ENCODE results near the gene FBXO40. TPM values are rescaled to one million over a fixed set of nuclear protein-coding genes. Genes with fewer than 3 reads are reported as not detected.
"Not testable (repeated sequence)": the region's sequence is repeated elsewhere in the genome, so short reads cannot be mapped to it uniquely, and the experiment has no call there.

The FBXO40 gene
- polyA plus RNA-seq, 1 experiment = not detected

DNA sequence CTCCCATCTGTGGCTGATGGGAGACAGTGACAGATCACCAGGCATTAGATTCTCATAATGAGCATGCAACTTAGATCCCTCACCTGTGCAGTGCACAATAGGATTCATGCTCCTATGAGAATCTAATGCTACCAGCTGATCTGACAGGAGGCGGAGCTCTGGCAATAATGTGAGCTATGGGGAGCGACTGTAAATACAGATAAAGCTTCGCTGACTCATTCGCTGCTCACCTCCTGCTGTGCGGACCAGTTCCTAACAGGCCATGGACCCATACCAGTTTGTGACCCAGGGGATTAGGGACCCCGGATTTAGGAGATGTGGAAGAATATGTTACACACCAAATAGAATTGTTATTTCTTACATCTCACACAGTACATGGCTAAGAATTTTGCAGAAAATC, 18.7 kb upstream of the FBXO40 start:
- no peak for DNase-seq (ENCODE audit: low read depth)
- POLR2A ChIA-PET = no interaction called here

GRCh38 chr3:121581691-121582090, 11.5 kb upstream of the FBXO40 start:
- DNase-seq (ENCODE audit: low read depth) = no peak
- TF ChIP-seq CTCF (IDR thresholded peaks at IDR 0.05; ENCODE audit: insufficient read depth, low read depth, low read length) = no peak
- H3K4me3 ChIP-seq (ENCODE audit: low read depth, low read length) = no peak overlapping the region
- ChIA-PET CTCF (no interaction called here), POLR2A (no interaction called here)
- no peaks in the 10 kb centered on the region for H3K27me3 ChIP-seq (ENCODE audit: control insufficient read depth, insufficient read depth, low read length)
- no peaks in the 10 kb centered on the region for H3K36me3 ChIP-seq (ENCODE audit: control insufficient read depth, insufficient read depth, low read length)

More for the DNA sequence above, 18.7 kb upstream of the FBXO40 start:
- no peak for TF ChIP-seq CTCF (IDR thresholded peaks at IDR 0.05; ENCODE audit: insufficient read depth, low read depth, low read length)
- H3K4me3 ChIP-seq (ENCODE audit: low read depth, low read length) = no peak overlapping the region
- no peaks in the 10 kb centered on the region for H3K27me3 ChIP-seq (ENCODE audit: control insufficient read depth, insufficient read depth, low read length)
- H3K36me3 ChIP-seq (ENCODE audit: control insufficient read depth, insufficient read depth, low read length) = no peaks in the 10 kb centered on the region
- CTCF ChIA-PET = no interaction called here

GRCh38 chr3:121584418-121584817, 8.8 kb upstream of the FBXO40 start:
- Histone ChIP-seq H3K36me3 (ENCODE audit: control insufficient read depth, insufficient read depth, low read length) (no peaks in the 10 kb centered on the region), H3K27me3 (ENCODE audit: control insufficient read depth, insufficient read depth, low read length) (no peaks in the 10 kb centered on the region), H3K4me3 (ENCODE audit: low read depth, low read length) (no peak overlapping the region)
- CTCF ChIA-PET = no interaction called here
- POLR2A ChIA-PET = no interaction called here
- no peak for TF ChIP-seq CTCF (IDR thresholded peaks at IDR 0.05; ENCODE audit: insufficient read depth, low read depth, low read length)
- no peak for DNase-seq (ENCODE audit: low read depth)

GRCh38 chr3:121593806-121594205, 627 bp downstream of the FBXO40 start:
- not testable (repeated sequence) for DNase-seq (ENCODE audit: low read depth)

GRCh38 chr3:121594850-121595249, 1.7 kb downstream of the FBXO40 start:
- Histone ChIP-seq H3K27me3 (ENCODE audit: control insufficient read depth, insufficient read depth, low read length) (no peaks in the 10 kb centered on the region; the same call in 1 of the 2 replicates), H3K4me3 (ENCODE audit: low read depth, low read length) (no peak overlapping the region), H3K36me3 (ENCODE audit: control insufficient read depth, insufficient read depth, low read length) (no peaks in the 10 kb centered on the region)
- ChIA-PET POLR2A (no interaction called here), CTCF (no interaction called here)
- no peak for DNase-seq (ENCODE audit: low read depth)
- no peak for TF ChIP-seq CTCF (IDR thresholded peaks at IDR 0.05; ENCODE audit: insufficient read depth, low read depth, low read length)

More at GRCh38 chr3:121593806-121594205, 627 bp downstream of the FBXO40 start:
- H3K36me3 ChIP-seq (ENCODE audit: control insufficient read depth, insufficient read depth, low read length); H3K4me3 ChIP-seq (ENCODE audit: low read depth, low read length); CTCF ChIA-PET; H3K27me3 ChIP-seq (ENCODE audit: control insufficient read depth, insufficient read depth, low read length): not testable (repeated sequence)
- POLR2A ChIA-PET = interaction anchor here (0.8 kb wide), 1 partner anchor 103 kb away, joined by 3 read pairs; no protein-coding TSS in a partner anchor

DNA sequence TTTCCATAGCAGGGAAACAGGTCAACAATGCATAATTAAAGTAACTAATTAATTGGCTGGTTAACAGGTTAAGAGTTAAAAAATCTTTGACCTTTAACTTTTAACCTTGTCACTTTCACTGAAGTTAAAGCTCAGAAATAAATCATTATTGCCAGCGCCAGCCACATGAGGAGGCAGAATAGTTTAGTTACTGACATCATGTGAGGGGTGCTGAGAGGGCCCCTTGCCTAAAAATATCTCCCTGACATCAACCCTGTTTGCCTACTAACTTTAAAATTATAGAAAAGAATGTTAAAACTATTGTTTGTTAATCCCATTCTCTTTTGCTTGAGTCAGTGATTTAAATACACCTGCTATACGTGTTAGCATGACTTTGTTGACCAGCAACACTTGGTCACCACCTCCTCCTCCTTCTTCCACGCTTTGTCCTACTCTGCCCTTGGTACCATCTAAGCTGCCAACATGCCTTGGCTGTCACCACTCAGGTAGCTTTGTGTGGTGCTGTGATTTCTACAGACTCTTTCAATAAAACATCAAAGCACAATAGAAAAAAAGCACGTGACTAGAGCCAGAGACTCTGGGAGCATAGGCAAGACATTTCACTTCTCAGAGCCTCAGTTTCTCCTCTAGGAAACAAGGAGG, 2.7 kb downstream of the FBXO40 start:
- TF ChIP-seq CTCF (IDR thresholded peaks at IDR 0.05; ENCODE audit: insufficient read depth, low read depth, low read length) = no peak
- no peak for DNase-seq (ENCODE audit: low read depth)
- CTCF ChIA-PET = no interaction called here
- Histone ChIP-seq H3K4me3 (ENCODE audit: low read depth, low read length) (no peak overlapping the region), H3K36me3 (ENCODE audit: control insufficient read depth, insufficient read depth, low read length) (no peaks in the 10 kb centered on the region), H3K27me3 (ENCODE audit: control insufficient read depth, insufficient read depth, low read length) (no peaks in the 10 kb centered on the region; the same call in 1 of the 2 replicates)
- POLR2A ChIA-PET = no interaction called here

All from BJ (cell line).